SK-N-SH (cell line): ENCODE measurements around the gene CLEC16A. TPM values are rescaled to one million over a fixed set of nuclear protein-coding genes. Genes with fewer than 3 reads are reported as not detected.

Experiments
- CTCF ChIA-PET: fragments of 300-600, 350-600 bp; formaldehyde crosslinking; extraction: SDS; loops from one replicate; lab custom pipeline; 2021; lab: Yijun Ruan, JAX
- POLR2A ChIA-PET: fragments of 350-600 bp; sonication (Branson Sonifier 250); formaldehyde crosslinking; extraction: SDS; loops from one replicate; lab custom pipeline; 2020; ENCODE audit warnings: antibody characterized with exemption, inconsistent platforms; lab: Yijun Ruan, JAX
- DNase-seq: peaks from one replicate; pipeline ENCODE4 v3.0.0; 2012
- H2AFZ ChIP-seq: fragments of 200-600 bp; sonication (generic); 2 replicates; pipeline ENCODE4 v1.8.1; 2016; ENCODE audit warnings: antibody characterized with exemption, mild to moderate bottlenecking, low read depth
- H3F3A ChIP-seq: fragments of 200-600 bp; sonication (generic); replicated peaks from 2 replicates; pipeline ENCODE3; 2016; ENCODE audit warnings: antibody characterized with exemption, mild to moderate bottlenecking; ENCODE audit not compliant: insufficient read depth
- H3K27ac ChIP-seq, 2 experiments: fragments of 200-500 bp in 1 of 2; fragments of 200-600 bp in 1 of 2; sonication (Bioruptor generic) in 1 of 2; sonication (generic), shearing (Covaris generic) in 1 of 2; 2 replicates each; pipeline versions ENCODE4 v1.5.1 to v1.6.1; 2014 to 2016; ENCODE audit warnings: low read depth in 2 of 2, inconsistent platforms in 1 of 2, low read length in 1 of 2, mild to moderate bottlenecking in 1 of 2, mixed read lengths in 1 of 2
- H3K27me3 ChIP-seq: fragments of 200-600 bp; sonication (generic), shearing (Covaris generic); 2 replicates; pipeline ENCODE4 v1.6.1; 2016; ENCODE audit warnings: mixed run types; ENCODE audit not compliant: insufficient read depth
- H3K36me3 ChIP-seq, 2 experiments: fragments of 200-500 bp in 1 of 2; fragments of 200-600 bp in 1 of 2; sonication (Bioruptor generic) in 1 of 2; sonication (generic) in 1 of 2; replicated peaks in 1 of 2; 2 replicates each; pipeline versions ENCODE3 to v1.5.1; 2014 to 2016; ENCODE audit warnings: low read length in 1 of 2, mild to moderate bottlenecking in 1 of 2; ENCODE audit not compliant: insufficient read depth in 2 of 2, control insufficient read depth in 1 of 2
- H3K4me1 ChIP-seq, 2 experiments: fragments of 200-500 bp in 1 of 2; fragments of 200-600 bp in 1 of 2; sonication (Bioruptor generic) in 1 of 2; sonication (generic), shearing (Covaris generic) in 1 of 2; 2 replicates each; pipeline versions ENCODE4 v1.5.1 to v1.6.1; 2014 to 2016; ENCODE audit warnings: low read depth in 1 of 2, low read length in 1 of 2, mixed run types in 1 of 2; ENCODE audit not compliant: insufficient read depth in 2 of 2, control insufficient read depth in 1 of 2
- H3K4me2 ChIP-seq: fragments of 200-600 bp; sonication (generic), shearing (Covaris generic); 2 replicates; pipeline ENCODE4 v1.6.1; 2017; ENCODE audit warnings: mixed run types
- H3K4me3 ChIP-seq, 2 experiments: fragments of 200-500 bp in 1 of 2; fragments of 200-600 bp in 1 of 2; sonication (Bioruptor generic) in 1 of 2; sonication (generic), shearing (Covaris generic) in 1 of 2; 2 replicates each; pipeline versions ENCODE4 v1.5.1 to v1.8.1; 2014 to 2016; ENCODE audit warnings: low read depth in 2 of 2, inconsistent platforms in 1 of 2, low read length in 1 of 2, mild to moderate bottlenecking in 1 of 2, mixed read lengths in 1 of 2, moderate library complexity in 1 of 2
- H3K79me2 ChIP-seq: fragments of 200-600 bp; sonication (generic); 2 replicates; pipeline ENCODE4 v1.8.1; 2017; ENCODE audit warnings: mild to moderate bottlenecking; ENCODE audit not compliant: insufficient read depth
- H3K9ac ChIP-seq: fragments of 200-600 bp; sonication (generic); 2 replicates; pipeline ENCODE4 v1.6.1; 2017; ENCODE audit warnings: mixed run types
- H3K9me2 ChIP-seq: fragments of 200-600 bp; sonication (generic); 2 replicates; pipeline ENCODE4 v1.6.1; 2017; ENCODE audit warnings: mixed run types
- H3K9me3 ChIP-seq: fragments of 200-600 bp; sonication (generic); 2 replicates; pipeline ENCODE4 v1.6.1; 2017; ENCODE audit warnings: mixed run types, mild to moderate bottlenecking, moderate library complexity
- H4K20me1 ChIP-seq: fragments of 200-600 bp; sonication (generic); 2 replicates; pipeline ENCODE4 v1.6.1; 2017; ENCODE audit warnings: mild to moderate bottlenecking, mixed run types; ENCODE audit not compliant: insufficient read depth
- CHD2 ChIP-seq: fragments of 150-350 bp; IDR thresholded peaks from 2 replicates; pipeline ENCODE4 v1.6.1; 2018; ENCODE audit warnings: low read length; ENCODE audit not compliant: partially characterized antibody
- EP300 ChIP-seq, 2 experiments: IDR thresholded peaks; 2 replicates each; pipeline versions ENCODE4 v1.4.0 to v1.6.1; 2012; ENCODE audit warnings: borderline replicate concordance in 1 of 2, low read depth in 1 of 2, low read length in 1 of 2
- FOSL2 ChIP-seq: IDR thresholded peaks from 2 replicates; pipeline ENCODE4 v1.4.0; 2012; ENCODE audit warnings: low read depth, mild to moderate bottlenecking, moderate library complexity, borderline replicate concordance
- GATA2 ChIP-seq: sonication (generic); formaldehyde crosslinking; IDR thresholded peaks from 2 replicates; pipeline ENCODE4 v1.5.0; 2020; ENCODE audit warnings: mild to moderate bottlenecking, missing genetic modification reagents
- IRF3 ChIP-seq: fragments of 150-350 bp; IDR thresholded peaks from 2 replicates; pipeline ENCODE4 v1.6.1; 2016; ENCODE audit warnings: mild to moderate bottlenecking, low read depth, low read length
- JUND ChIP-seq: IDR thresholded peaks from 2 replicates; pipeline ENCODE4 v1.4.0; 2012
- MXI1 ChIP-seq: IDR thresholded peaks from 2 replicates; pipeline ENCODE4 v1.6.1; 2012; ENCODE audit warnings: mild to moderate bottlenecking, low read depth, low read length, improper control_type of control experiment
- PBX3 ChIP-seq: IDR thresholded peaks from 2 replicates; pipeline ENCODE4; 2012
- POLR2AphosphoS5 ChIP-seq: IDR thresholded peaks from 2 replicates; pipeline ENCODE4 v1.6.1; 2012; ENCODE audit warnings: low read depth, low read length
- RAD21 ChIP-seq: IDR thresholded peaks from 2 replicates; pipeline ENCODE4 v1.6.1; 2012; ENCODE audit warnings: mild to moderate bottlenecking, low read length
- RCOR1 ChIP-seq: fragments of 150-350 bp; IDR thresholded peaks from 2 replicates; pipeline ENCODE4 v1.6.1; 2017; ENCODE audit warnings: antibody characterized with exemption, low read length
- RFX5 ChIP-seq: IDR thresholded peaks from 2 replicates; pipeline ENCODE4 v1.6.1; 2012; ENCODE audit warnings: mild to moderate bottlenecking, improper control_type of control experiment, low read length
- SIN3A ChIP-seq: IDR thresholded peaks from 2 replicates; pipeline ENCODE4 v1.6.1; 2012; ENCODE audit warnings: low read depth, mild to moderate bottlenecking, low read length, moderate library complexity, borderline replicate concordance
- SMC3 ChIP-seq: IDR thresholded peaks from 2 replicates; pipeline ENCODE4 v1.6.1; 2012; ENCODE audit warnings: low read depth, low read length, improper control_type of control experiment
- TAF1 ChIP-seq: IDR thresholded peaks from 2 replicates; pipeline ENCODE4 v1.6.1; 2012; ENCODE audit warnings: low read depth, mild to moderate bottlenecking, low read length, moderate library complexity, borderline replicate concordance
- TCF12 ChIP-seq: IDR thresholded peaks from 2 replicates; pipeline ENCODE4 v1.4.0; 2012
- USF1 ChIP-seq: IDR thresholded peaks from 2 replicates; pipeline ENCODE4 v1.4.0; 2012; ENCODE audit warnings: low read depth, borderline replicate concordance
- YY1 ChIP-seq: IDR thresholded peaks from 2 replicates; pipeline ENCODE4 v1.4.0; 2012; ENCODE audit warnings: low read depth, mild to moderate bottlenecking
- WGBS: methylation state at CpG from one replicate; pipeline ENCODE4 v1.1.6; 2017; ENCODE audit warnings: low lambda C conversion rate; 5-methylcytosine and 5-hydroxymethylcytosine counted together
- polyA plus RNA-seq, 3 experiments: library from polyadenylated mRNA; depleted of rRNA; stranded (reverse); fragments of >200 nt; gene quantifications; 2 replicates each; pipeline ENCODE4 v1.2.3, GENCODE V29; 2012
- TF ChIP-seq, protein P1 (sequence below): IDR thresholded peaks from 2 replicates; pipeline ENCODE4 v1.4.0; 2012; ENCODE audit warnings: low read depth

Gene CLEC16A
- polyA plus RNA-seq, 1 of the 3 experiments (the other 2 are of a cell fraction), result 13.7 TPM

- CTCF ChIA-PET, result interaction anchor here (0.9 to 1.8 kb wide), 3 partner anchors 116 to 175 kb away, joined by 3 to 6 read pairs (median 3); no protein-coding TSS in a partner anchor
- TF ChIP-seq, protein P1, sequence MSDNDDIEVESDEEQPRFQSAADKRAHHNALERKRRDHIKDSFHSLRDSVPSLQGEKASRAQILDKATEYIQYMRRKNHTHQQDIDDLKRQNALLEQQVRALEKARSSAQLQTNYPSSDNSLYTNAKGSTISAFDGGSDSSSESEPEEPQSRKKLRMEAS, result no peak
- TF ChIP-seq TCF12 (no peak), USF1 (no peak), GATA2 (CRISPR knock-in tag) (no peak), POLR2AphosphoS5 (no peak), MXI1 (no peak), CHD2 (no peak), SMC3 (no peak), RCOR1 (no peak), SIN3A (no peak), RFX5 (no peak), YY1 (no peak), FOSL2 (no peak), PBX3 (no peak)
- no peaks in the 10 kb centered on the region for H3K9me2 ChIP-seq
- WGBS, result 87% methylated on average over 4 of the region's 8 CpGs
- POLR2A ChIA-PET, result no interaction called here
- DNase-seq, result no peak
- peaks cover 15% of the 10 kb centered on the region for H3F3A ChIP-seq
- H3K9me3 ChIP-seq, result no peaks in the 10 kb centered on the region
- H3K4me2 ChIP-seq, result no peak overlapping the region
- peaks cover 0 to 2% of the 10 kb centered on the region in 2 experiments for H3K36me3 ChIP-seq
- no peaks in the 10 kb centered on the region for H3K79me2 ChIP-seq
- peaks cover 18 to 48% of the 10 kb centered on the region in 2 experiments for H3K4me1 ChIP-seq
- no peaks in the 10 kb centered on the region for H3K27me3 ChIP-seq
- no peaks in the 10 kb centered on the region for H4K20me1 ChIP-seq
- H3K4me3 ChIP-seq, result no peak overlapping the region
- no peak overlapping the region for H3K9ac ChIP-seq
- no peak overlapping the region for H2AFZ ChIP-seq
- H3K27ac ChIP-seq, result no peak overlapping the region
Measured at GRCh38 chr16:11138769-11139325, 194.5 kb downstream of the CLEC16A start.

DNA sequence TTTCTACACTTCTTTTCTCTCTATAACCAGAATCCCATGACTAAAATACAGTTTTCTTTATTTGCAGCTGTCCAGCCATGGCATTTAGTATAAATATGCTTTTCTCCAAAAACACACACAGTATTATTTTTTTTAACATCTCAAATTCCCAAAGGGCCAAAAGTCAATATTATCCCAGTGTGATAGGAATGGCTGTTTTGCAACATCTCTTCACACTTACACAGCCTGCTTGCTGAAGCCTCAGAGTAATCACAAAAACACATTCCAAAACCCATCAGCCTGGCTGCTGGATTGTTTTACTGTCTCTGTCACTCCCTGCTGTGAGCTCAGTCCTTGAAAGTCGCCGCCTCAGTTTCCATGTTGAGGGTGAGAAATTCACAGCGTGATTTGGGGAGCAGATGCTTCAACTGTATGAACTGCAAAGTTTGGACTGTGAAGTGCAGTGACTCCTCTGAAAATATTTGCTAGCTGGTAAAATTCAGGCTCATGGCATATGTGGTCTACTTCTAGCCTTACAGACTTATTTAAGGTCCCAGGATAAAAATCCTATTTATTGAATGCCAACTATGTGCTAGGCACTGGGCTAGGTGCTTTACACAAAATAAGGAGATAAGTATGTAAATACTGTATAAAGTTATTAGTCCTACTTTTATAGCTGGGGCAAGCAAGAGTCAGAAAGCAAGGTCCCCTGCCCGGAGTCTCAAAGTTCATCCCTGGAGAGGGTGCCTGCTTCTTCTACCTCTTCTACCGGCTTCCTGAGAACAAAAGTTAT lies 195.1 kb downstream of the CLEC16A start:
- Histone ChIP-seq H4K20me1 (no peaks in the 10 kb centered on the region), H3K9me2 (no peaks in the 10 kb centered on the region), H3K36me3 (peaks cover 0 to 2% of the 10 kb centered on the region in 2 experiments), H3K9ac (no peak overlapping the region), H3K79me2 (no peaks in the 10 kb centered on the region), H3K4me1 (peaks cover 17 to 41% of the 10 kb centered on the region in 2 experiments), H2AFZ (no peak overlapping the region), H3K9me3 (no peaks in the 10 kb centered on the region), H3F3A (peaks cover 8% of the 10 kb centered on the region), H3K4me3 (no peak overlapping the region), H3K27me3 (no peaks in the 10 kb centered on the region), H3K4me2 (no peak overlapping the region), H3K27ac (no peak overlapping the region)
- CTCF ChIA-PET, result interaction anchor here (1.0 to 1.8 kb wide), 3 partner anchors 115 to 164 kb away, joined by 3 to 6 read pairs (median 4); no protein-coding TSS in a partner anchor
- POLR2A ChIA-PET, result no interaction called here
- 100% methylated on average over 5 of the region's 5 CpGs for WGBS
- no peak for DNase-seq
- no peak for TF ChIP-seq RAD21
- no peak for TF ChIP-seq PBX3
- no peak for TF ChIP-seq TCF12
- TF ChIP-seq EP300 (IDR thresholded peaks at IDR 0.05; ENCODE audit: borderline replicate concordance in 1 of 2, low read depth in 1 of 2, low read length in 1 of 2), result no peak
- no peak for TF ChIP-seq IRF3
- no peak for TF ChIP-seq YY1
- TF ChIP-seq JUND, result no peak
- TF ChIP-seq TAF1, result no peak
